DOHH2 (cell line): ENCODE data around the gene GYPC.

Experiments used
- CTCF ChIP-seq: fragments of 200-600 bp; sonication (generic); IDR thresholded peaks from one replicate; pipeline ENCODE4 v1.5.1; 2014; ENCODE audit warnings: antibody characterized with exemption, mild to moderate bottlenecking, low read depth, low read length; ENCODE audit not compliant: poor library complexity, severe bottlenecking
- EZH2phosphoT487 ChIP-seq: fragments of 200-600 bp; sonication (generic); IDR thresholded peaks from 2 replicates; pipeline ENCODE4 v1.6.1; 2017; ENCODE audit warnings: borderline replicate concordance, mild to moderate bottlenecking, antibody characterized with exemption, low read length, moderate library complexity, mixed read lengths

- TF ChIP-seq CTCF (no peak), EZH2phosphoT487 (no peak)
These were observed 9.9 kb upstream of the GYPC start for GRCh38 chr2:126646026-126646425.
